Kasumi-1 (cell line): ENCODE data around the gene LCN9.
"Not testable (repeated sequence)": the region's sequence is repeated elsewhere in the genome, so short reads cannot be mapped to it uniquely, and the experiment has no call there.

Experiments
- DNase-seq, 2 experiments: peaks; one replicate each; lab custom pipeline; 2025; lab: John Stamatoyannopoulos, UW

Gene LCN9

DNA sequence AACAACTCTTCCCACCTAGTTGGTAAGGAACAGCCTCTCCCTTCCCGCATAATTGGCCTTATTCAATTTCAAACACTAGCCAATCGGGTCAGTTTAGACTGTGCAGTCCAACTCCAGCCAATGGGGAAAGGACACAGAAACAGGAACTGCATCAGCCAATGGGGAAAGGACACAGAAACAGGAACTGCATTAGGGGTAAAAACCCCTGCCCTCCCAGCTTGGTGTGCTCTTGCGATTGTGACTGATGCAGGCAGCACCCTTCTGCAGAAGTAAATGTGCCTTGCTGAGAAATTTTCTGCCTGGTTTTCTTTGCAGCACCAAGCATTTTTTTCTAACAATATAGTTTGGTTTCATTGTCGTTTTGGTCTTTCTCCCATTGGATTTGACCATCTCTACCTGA is 15.2 kb upstream of the LCN9 start:
- DNase-seq = peak in 1 of 2 experiments; percentile 0

DNA sequence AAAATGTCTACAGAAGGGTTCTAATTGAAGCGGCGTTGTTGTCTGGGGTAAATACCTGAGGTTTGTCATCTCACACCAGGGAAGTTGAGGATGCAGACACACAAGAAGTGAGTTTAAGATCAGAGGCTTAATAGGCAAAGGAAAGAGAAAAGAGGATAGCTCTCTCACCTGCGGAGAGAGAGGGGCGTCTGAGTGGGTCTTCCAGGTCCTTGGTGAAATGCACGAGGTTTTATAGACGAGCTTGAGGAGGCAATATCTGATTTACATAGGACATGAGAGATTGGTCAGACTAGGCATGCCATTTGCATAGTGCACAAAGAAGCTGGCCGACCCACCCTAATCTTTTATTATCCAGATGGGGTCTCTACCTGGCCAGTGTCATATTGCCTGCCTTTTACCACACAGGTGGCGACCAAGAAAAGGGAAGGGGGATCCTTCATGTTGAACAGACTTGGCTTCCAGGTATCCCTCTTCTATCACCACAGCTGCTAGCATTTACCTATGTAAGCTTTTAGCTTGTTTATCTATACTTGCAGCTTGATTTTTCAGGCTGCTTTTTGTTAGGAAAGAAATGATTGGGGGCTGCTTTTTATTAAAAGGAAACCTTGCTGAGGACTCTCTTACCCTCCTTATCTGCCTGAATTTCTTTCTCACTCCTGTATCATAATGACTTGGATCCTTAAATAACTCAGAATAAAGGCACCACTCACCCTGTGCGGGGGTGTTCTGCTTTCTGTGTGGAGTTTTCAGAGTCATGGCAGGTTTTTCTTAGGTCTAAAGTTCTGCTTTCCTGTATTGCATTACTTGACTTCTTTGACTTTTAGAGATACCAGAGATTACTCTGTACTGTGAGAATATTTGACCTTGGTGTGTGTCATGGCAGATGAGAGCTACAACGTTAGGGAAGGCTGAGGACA is 14.4 kb upstream of the LCN9 start:
- no peak for DNase-seq

DNA sequence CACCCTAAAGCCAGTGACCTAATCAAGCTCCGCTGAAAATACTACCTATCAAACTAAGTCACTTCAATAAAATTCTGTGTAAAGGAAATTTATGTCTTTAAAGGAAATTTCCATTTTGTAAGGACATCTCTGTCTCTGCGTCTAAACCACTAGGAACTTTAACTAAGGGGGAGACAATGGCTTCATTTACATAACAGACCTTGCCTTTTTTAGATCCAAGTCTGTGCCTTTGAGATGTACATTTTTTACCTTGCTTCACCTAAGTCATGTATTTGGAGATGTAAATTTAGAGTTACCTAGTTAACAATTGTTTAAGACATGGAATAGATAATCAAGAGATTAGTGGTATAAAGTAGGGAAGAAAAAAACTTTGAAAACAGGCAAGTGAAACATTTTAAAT is 13.6 kb upstream of the LCN9 start:
- no peak for DNase-seq

DNA sequence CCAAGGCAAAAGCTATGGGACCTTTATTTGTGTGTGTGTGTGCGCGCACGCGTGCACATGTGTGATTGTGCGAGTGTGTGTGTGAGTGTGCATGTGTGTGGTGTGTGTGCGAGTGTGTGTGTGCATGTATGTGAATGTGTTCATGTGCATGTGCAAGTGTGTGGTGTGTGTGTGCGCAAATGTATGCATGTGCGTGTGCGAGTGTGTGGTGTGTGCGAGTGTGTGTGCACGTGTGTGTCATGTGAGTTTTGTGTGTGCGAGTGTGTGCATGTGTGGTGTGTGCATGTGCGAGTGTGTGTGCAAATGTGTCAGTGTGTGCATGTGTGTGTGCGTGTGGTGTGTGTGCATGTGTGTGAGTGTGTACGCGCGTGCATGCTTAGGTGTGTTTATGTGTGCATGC is 12.7 kb upstream of the LCN9 start:
- DNase-seq = no peak

DNA sequence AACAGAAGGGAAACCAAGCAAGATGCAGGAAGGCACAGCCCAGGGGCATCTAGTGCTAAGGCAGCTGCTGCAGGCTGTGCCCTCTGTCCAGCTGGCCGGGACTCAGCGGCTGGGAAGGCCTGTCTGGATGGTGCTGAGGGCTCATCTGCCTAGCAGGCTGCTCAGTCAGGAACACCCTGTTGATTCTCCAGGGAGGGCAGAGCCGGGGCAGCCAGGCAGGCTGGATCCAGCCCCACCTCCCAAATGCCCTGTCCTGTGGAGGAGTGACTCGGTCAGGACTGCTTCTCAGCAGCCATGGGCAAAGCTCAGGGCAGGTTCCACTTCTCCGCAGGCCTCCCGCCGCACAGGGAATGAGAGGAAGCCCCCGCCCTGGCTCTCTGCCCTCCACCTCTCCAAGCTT is 7.8 kb upstream of the LCN9 start:
- DNase-seq = no peak

DNA sequence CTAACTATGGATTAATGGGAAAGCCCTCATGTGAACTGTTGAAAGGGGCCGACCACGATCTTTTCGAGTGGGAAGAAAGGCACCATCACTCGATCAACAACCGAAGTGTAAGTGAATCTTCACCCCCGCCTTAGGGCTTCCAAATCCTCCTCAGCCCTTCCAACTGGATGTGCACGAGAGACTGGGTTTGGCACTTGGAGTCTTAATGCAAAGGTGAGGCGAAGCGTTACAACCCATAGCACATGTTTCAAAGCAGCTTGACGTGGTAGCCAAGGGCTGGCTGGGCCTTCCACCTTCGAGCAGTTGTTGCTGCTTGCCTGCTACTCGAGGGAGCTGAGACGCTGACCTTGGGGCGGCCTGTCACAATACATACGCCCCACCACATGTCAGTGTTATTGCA is 5.7 kb upstream of the LCN9 start:
- DNase-seq = no peak

DNA sequence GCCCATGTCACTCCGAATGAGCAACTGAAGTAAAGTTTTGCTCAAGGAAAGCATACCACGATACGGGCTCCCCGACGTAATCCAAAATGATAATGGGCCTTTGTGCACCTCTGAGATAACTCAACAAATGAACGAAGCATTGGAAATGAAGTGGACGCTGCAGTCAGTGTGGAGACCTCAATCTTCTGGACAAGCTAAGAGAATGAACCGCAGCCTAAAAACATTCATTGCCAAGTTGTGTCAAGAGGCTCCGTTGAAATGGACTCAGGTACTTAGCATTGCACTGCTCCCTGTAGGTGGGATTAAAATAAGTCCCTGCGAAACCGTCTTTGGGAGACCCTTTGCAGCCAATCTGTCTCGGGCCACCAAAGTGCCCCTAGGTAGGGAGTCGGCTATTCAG is 3.9 kb upstream of the LCN9 start:
- DNase-seq = no peak

DNA sequence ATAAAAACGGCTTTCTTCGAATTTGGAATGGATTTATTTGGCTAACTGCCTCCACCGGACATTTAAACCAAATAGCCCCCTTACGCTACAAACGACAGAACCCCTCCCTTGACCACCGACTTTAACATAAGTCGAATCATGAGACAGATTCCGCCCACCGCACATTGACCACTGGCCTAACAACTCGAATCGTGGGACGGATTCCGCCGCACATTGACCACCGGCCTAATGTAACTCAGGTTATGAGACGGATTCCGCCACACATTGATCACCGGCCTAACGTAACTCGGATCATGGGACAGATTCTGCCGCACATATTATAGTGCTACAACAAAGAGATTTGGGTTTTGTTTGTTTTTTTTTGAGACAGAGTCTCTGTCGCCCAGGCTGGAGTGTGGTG is 2.7 kb upstream of the LCN9 start:
- DNase-seq = no peak

DNA sequence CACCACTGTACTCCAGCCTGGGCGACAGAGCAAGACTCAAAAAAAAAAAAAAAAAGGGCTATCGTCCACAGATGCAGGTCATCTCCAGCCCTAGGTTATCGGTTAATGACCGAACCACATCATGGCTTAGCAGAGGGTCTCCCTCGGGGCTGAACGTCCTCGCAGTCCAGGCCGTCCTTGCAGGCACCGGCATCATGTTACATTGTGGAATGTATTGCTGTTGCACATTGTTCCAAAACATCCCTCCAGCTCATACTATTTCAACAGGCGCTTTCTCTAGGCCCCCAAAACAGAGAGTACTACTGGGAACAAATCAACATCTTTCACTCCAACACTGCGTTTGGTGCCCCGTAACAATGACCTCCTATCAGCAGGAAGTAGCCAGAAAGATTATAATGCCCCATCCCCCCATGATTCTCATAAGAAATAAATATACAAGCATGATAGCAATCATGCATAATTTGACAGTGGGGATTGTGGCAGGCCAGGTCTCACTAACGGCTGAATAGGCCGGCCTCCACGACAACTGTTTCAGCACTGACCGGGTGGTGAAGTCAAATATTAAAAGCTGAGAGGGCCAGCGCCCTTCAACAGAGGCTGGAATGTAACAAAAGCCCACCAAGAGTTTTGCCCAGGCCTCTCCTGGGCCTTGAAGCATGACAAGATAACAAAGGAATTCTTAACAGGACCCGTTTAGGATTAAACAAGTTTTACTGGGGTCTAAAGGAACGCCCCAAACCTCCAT is 1.1 kb upstream of the LCN9 start:
- no peak for DNase-seq

DNA sequence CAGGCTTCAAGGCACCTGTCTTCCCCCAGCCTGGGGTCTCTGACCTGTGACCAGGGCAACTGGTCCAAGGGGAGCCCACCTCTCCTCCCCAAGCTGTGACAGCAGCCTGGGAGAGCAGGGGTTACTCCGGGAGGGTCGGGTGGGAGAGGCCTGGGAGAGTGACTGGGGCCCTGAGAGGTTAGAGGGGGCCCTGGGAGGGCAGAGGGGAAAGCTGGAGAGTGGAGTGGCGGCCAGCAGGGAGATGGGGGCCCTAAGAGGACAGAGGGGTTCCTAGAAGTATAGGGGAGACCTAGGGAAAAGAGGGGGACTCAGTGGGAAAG is 302 bp downstream of the LCN9 start:
- DNase-seq = no peak

DNA sequence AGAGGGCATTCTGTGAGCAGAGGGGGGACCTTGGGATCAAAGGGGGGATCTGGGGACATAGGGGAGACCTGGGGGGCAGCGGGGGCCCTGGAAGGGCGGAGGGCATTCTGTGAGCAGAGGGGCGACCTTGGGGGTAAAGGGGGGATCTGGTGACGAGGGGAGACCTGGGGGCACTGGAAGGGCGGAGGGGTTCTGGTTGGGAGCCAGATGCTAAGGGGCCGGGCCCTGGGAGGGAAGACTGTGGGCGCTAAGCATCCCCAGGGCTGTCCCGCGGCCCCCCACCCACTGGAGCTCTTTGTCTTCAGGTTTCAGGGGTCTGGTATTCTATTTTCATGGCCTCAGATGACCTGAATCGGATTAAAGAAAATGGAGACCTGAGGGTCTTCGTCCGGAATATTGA is 748 bp downstream of the LCN9 start:
- DNase-seq = no peak

DNA sequence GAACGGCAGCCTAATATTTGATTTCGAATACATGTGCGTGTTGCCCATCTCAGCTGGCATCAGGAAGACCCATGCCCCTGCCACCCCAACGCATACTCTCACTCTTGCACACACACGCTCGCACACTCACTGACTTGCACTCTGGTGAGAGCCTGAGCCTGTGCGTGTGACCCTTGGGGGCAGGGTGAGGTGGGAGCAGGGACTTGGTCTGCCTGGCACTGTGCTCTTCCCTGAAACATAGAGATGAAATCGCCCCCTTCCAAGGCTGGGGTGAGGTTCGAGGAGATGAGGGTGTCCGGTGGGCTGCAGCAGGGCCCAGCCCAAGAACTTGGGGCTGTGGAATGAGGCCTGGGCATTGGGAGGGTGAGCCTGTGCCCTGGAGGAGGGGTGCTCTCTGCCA is 1.2 kb downstream of the LCN9 start:
- no peak for DNase-seq

DNA sequence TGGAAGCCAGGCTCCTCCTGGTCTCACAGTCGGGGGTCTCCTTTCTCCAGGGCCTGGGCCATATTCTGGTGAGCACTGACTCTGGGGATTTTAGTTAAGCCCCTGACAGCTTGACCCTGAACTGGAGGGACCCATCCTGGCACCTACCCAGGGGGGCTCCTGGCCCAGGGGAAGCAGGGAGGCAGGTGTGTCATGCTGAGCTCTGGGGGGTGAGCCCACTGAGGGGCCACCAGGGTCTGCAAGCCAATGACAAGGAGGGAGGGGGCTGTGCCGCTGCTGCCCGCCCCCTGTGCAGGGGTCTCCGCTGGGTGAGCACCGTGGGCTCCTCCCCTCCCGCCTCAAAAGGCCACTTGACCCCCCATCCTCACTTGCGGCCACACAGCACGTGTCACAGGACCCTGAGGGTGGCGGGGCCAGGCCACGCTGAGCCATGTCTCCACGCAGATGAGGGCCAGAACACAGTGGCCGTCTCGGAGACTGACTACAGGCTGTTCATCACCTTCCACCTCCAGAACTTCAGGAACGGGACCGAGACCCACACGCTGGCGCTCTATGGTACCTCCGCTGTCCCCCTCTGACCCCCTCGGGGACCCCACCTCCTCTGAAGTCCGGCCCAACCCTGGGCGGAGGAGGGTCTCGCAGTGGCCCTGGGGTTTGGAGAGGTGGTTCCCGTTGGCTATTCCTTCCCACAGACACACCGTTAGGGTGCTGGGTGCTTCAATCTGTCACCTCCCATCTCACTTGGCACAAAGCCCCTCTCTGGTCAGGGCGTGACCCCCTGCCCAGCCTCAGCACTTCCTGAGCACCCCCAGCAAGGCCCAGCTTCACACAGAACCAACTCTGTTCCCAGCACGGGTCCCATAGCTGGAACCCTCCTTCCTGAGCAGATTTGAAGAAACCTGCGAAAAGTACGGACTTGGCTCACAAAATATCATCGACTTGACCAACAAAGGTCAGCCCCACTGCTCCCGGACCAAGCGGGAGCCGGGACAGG is 2.0 kb downstream of the LCN9 start:
- DNase-seq = no peak

DNA sequence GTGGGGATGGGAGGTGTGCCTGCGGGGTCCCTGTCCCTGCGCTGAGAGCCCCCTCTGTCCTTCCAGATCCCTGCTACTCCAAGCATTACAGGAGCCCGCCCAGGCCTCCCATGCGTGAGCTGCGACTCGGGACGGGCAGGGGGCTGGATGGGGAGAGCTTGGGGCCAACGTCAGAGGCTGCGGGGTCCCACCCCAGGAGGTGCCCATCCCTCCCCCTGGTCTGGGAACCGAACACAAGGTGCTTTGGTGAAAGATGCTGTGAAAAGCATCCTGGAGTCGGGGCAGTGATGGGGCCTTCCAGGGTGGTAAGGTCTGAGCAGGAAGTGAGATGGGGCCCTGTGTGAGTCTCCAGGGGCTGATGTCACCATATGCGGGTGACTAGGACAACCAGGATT is 2.7 kb downstream of the LCN9 start:
- DNase-seq = no peak

DNA sequence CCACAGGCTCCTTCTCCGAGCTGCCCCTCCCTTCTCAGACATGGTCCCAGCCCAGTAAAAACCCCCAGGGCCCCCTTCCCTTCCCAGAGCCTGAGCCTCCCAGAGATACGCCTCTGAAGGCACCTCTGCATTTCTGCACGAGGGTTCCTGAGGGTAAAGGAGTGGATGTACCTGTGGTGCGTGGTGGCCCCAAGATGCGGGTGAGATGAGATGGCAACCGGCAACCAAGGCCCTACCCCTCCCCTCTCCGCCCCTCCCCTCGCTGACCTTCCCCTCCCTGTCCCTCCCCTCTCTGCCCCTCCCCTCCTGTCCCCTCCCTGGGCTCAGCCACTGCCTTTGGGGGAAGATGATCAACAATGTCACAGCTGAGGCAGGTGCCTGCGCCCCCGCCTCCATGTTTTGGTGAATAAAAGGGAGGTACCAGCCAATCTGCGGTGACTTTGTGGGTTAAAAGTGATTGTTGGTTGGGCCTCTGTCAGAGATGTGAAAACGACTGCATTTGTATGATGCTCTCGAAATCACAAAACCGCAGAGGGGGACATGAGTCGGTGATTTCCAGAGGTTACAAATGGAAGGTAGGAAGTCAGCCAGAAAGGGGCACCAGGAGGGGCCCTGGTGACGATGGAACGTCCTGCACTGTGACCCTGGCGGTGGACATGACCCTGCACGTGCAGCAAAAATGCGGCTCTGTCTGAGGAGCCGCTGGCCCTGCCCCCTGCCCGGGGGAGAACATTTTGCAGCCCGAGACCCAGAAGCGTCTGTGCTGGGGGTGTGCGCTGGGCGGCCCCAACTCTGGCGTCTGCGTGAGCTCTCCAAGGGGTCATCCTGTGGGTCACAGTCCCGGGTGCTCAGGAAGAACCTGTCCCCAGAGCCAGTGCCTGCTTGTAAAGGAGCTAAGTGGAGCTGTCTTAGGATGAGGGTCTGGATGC is 3.7 kb downstream of the LCN9 start:
- no peak for DNase-seq

DNA sequence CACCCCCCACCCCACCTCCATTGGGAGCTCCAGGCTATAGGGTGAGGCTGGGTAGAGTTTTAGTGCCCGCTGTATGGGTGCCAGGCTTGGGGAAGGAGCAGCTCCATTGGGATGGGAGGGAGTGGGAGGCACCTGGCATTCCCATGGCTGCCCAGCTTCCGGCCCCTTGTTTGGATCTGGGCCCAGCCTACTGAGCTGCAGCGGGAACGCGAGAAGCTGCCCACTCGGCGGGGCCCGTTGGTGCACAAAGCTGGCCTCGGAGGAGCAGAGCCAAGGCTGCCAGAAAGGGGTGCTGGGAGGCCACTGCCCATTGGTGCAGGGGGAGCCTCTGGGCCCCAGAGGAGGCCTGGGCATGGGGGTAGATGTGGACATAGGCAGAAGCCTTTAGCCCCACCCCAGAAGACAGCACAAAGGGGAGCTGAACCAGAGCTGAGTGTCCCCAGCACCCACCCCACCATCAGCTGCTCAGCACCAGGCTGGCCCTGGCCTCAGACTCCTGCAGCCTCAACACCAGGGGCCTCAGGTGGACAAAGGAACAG is 4.4 kb downstream of the LCN9 start:
- DNase-seq = no peak

DNA sequence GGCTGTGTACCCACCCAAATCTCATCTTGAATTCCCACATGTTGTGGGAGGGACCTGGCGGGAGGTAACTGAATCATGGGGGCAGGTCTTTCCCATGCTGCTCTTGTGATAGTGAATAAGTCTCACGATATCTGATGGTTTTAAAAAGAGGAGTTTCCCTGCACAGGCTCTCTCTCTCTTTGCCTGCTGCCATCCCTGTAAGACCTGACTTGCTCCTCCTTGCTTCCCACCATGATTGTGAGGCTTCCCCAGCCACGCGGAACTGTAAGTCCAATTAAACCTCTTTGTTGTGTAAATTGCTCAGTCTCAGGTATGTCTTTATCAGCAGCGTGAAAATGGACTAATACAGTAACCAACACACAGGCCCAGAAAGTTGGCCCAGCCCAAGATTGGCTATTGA is 5.9 kb downstream of the LCN9 start:
- DNase-seq = not testable (repeated sequence)

DNA sequence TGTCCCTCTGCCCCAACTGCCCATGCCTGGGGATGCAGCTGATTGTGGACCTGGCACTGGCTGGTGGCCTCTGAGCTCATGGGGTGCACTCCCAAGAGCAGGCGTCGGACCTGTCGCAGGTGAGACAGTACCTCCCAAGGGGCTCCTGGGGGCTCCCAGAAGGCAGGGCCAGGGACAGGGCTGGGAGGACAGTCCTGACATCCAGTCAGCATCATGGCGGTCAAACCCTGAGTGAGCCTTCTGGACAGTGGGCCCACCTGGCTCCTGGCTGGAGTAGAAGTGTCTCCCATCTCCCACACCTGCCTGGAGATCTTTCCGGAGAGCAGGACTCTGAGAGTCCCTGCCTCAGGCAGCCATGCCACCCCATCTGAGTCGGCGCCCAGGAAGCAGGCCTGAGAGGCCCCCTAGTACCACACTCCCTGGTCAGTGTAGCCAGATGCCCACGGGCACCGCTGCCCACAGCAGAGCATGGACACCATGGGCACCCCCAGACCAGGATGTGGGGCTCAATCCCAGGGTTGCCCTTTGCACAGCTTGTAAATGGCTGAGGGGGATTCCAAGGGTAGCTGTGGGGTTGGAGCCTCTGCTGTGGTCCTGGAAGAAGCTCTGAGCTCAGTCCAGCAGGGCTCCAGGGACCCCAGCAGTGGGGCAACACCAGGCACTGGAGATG is 6.6 kb downstream of the LCN9 start:
- DNase-seq = no peak

DNA sequence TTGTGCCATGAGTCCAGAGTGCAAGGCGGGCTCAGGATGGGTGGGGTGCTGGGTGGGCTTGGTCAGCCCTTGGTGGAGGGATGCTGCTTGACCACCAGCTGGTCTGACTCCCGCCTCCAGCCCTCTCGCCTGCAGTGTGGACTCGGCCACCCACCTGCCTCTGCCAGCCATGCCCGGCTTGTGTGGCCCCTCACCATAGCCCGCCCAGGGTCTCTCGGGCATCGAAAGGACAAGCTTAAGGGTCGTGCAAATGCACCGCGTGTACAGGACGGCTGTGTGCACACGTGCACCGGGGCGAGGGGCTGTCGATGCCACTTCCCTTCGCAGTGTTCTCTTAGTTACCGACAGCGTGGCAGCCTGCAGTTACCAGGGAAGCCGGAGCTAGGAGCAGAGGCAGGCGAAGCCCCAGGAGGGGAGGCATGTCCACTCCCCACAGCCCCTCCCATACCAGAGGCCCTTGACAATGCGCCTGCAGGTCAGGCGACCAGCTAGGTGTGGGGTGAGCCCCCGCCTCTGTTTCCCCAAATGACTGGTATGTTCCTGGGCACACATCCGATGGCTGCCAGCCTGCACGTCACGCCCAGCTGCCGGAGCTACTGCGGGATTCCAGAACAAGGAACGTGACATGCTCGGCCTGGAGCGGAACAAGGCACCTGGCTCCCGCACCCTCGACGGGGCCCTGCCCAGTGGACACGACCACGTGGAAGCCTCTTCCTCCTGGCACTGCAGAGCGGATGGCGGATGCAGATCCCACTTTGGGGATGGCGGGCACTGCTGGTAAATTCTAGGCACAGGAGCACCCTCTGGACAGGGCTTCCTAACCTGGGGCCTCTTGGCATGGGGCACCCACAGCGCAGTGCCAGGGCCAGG is 7.8 kb downstream of the LCN9 start:
- DNase-seq = no peak
